ENCODE results near the gene CCDC88A.
"Not testable (repeated sequence)": the region's sequence is repeated elsewhere in the genome, so short reads cannot be mapped to it uniquely, and the experiment has no call there.

The CCDC88A gene

DNA sequence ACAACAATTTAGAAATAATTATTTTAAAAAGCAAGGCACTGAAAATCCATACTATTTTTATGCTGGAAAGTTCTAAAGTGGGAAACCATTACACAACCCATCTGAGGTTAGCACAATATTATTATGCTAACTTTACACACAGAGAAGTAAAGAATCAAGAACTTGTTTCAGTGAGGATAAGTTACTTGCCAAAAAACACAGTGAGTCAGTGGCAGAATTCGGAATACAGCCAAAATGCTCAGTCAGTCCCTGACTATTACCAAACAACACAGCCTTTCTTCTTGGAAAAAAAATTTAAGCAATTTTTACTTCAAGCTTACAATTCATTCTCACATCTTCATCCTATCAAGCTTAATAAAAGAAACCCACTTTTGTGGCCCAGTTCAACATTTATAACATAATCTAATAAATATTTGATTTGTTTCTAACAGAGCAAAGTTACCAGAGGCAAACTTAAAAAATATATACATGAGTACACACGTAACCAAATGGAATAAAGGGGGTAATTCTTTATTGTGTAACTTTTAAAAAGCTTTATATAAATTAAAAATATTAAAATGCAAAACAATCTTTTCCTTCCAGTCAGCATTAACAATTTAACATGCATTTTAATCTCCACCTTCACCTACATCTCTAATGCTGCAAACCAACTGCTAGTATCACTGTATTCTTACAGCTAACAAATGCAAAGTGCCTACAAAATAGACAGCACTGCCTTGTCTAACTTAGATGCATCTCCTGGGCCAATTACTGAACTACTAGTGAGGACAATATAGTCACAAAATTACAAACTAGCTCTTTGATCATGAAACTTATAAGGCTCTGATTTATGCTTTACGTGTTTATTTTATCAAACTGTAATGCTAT is 55.2 kb downstream of the CCDC88A start:
- TF ChIP-seq, protein P1, sequence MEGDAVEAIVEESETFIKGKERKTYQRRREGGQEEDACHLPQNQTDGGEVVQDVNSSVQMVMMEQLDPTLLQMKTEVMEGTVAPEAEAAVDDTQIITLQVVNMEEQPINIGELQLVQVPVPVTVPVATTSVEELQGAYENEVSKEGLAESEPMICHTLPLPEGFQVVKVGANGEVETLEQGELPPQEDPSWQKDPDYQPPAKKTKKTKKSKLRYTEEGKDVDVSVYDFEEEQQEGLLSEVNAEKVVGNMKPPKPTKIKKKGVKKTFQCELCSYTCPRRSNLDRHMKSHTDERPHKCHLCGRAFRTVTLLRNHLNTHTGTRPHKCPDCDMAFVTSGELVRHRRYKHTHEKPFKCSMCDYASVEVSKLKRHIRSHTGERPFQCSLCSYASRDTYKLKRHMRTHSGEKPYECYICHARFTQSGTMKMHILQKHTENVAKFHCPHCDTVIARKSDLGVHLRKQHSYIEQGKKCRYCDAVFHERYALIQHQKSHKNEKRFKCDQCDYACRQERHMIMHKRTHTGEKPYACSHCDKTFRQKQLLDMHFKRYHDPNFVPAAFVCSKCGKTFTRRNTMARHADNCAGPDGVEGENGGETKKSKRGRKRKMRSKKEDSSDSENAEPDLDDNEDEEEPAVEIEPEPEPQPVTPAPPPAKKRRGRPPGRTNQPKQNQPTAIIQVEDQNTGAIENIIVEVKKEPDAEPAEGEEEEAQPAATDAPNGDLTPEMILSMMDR (conservative IDR thresholded peaks at IDR 0.05): no peak
- H3K27ac ChIP-seq: no peak overlapping the region

DNA sequence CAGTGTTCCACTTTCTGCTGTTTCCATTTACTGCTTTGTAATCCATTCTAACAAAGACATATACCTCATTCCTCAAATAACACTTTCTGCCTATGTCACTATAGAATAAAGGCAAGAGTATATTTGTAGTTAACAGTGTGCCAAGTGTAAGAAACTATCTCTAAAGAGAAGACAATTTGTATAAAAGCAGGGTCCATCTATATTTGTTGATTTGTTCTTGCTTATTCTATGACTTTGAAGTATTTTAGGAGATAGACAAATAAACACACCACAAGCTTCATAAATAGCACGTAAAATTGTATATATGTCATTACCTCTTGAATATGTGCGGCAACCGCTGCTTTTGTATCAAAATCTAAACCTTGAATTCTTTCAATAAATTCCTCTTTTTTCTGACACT is 56.0 kb downstream of the CCDC88A start:
- H3K27ac ChIP-seq: no peak overlapping the region
- TF ChIP-seq, protein P1 (conservative IDR thresholded peaks at IDR 0.05): no peak

DNA sequence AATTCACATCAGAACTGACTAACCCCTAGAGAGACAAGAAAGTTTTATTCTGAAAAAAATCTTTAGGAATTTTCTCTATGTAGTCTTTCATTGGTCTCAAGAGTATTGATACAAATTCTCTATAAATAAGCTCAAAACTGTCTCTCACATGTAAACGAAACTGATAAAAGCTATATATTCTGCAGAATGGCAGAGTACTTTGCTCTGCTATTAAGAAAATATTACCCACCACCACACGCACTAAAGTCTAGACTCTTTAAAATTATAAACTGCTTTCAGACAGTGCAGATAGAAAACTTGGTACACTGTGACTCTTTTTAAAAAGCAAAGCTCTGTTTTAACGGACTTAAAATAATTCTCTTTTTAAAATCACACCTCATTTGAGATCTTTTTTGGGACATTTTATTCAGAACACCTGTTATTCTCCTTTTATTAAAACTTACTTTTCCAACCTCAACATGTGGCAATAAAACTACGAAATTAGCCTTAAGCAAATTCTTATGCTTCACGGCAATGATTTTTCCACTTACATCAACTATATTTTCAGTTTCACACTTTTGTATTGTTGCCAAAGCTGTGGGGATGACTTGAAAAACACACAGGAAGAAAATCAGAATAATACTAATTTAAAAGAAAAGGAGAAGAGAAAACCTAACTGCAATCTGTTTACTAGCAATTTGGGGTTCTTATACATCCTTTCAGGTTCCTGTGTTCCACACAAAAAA is 58.0 kb downstream of the CCDC88A start:
- no peak overlapping the region for H3K27ac ChIP-seq
- TF ChIP-seq, protein P1 (conservative IDR thresholded peaks at IDR 0.05): no peak

DNA sequence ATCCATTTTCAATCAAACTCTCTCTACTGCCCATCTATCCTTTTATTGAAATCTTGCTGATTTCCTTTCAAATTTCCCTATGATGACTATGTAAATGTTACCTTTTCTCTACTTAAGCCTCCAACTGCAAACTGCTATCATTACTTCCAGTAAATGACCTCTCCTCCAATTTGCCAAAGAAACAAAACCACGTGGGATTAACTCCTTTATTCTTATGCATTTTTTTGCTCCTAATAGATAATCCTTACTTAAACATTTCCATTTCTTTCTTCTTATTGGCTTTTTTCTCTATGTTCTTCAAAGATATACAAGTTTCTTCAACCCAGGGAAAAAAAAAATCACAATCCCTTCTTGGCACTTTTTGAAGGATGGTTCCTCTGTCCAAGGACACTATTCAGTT is 61.2 kb downstream of the CCDC88A start:
- TF ChIP-seq, protein P1 (conservative IDR thresholded peaks at IDR 0.05): no peak
- no peak overlapping the region for H3K27ac ChIP-seq

DNA sequence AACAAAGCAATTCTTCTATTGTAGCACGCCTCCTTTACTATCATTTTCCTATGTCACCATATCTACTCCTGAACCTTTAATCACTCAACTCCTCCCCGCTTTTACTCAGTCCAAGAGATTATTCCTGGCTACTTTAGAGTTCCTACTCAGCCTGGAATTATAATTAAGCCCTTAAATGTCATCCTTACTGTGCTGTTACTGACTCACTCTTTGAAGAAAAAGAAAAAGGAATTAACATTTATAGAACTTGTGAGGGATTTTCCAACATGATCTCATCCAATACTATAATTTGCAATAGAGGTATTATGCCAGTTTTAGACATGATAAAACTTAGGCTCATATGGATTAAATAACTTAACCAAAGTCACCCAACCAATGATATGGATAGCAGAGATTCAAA is 61.7 kb downstream of the CCDC88A start:
- TF ChIP-seq, protein P1 (conservative IDR thresholded peaks at IDR 0.05): no peak

DNA sequence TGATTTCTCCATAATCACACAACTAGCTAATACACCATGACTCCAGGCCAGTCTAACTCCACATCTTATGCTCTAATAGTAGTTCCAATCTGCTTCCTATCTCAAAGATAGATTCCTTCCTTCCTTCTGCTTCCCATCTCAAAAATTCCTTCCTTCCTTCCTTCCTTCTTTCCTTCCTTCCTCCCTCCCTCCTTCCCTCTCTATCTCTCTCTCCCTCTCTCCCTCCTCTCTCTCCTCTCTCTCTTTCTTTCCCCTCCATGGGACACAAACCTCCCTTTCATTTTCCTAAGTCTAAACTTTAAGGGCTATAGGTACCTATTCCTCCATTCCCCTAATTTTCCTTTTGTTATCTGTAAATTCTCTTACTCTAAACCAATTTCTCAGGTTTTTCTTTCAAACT is 62.5 kb downstream of the CCDC88A start:
- TF ChIP-seq, protein P1 (conservative IDR thresholded peaks at IDR 0.05): no peak
- H3K27ac ChIP-seq: no peak overlapping the region

More for the DNA sequence above, 61.7 kb downstream of the CCDC88A start:
- H3K27ac ChIP-seq: no peak overlapping the region

DNA sequence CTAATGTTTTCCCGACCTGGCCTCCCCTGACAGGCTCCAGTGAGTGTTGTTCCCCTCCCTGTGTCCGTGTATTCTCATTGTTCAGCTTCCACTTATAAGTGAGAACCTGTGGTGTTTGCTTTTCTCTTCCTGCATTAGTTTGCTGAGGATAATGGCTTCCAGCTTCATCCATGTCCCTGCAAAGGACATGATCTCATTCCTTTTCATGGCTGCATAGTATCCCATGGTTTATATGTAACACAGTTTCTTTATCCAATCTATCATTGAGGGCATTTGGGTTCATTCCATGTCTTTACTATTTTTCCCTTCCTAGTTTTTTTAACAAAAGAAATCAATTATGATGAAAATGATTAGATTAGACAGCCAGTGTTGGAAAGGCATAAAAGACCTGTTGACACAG is 63.5 kb downstream of the CCDC88A start:
- H3K27ac ChIP-seq: not testable (repeated sequence)

DNA sequence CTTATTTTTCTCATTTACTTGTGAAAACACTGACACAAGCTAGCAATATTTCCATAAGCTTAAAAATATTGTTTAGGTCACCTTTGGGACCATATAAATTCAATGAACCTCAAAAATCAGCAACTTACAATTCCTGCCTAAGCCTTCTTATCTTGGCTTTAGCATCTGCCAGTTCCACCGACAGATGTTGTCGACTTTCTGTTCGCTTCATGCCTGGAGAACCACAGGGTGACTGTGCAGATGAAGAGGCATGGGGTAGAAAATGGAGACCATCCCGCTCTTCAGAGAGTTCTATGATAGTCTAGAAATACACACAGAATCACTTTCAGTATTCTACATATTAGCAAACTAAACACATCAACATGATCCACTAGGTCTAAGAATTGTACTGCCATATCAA is 64.2 kb downstream of the CCDC88A start:
- TF ChIP-seq, protein P1 (conservative IDR thresholded peaks at IDR 0.05): no peak

More for the DNA sequence above, 64.2 kb downstream of the CCDC88A start:
- H3K27ac ChIP-seq: no peak overlapping the region
